HepG2 (cell line): ENCODE results near the gene C19orf44. TPM values are rescaled to one million over a fixed set of nuclear protein-coding genes. Genes with fewer than 3 reads are reported as not detected.
A peak's percentile ranks its signal among the peaks of the same experiment; 100 is the strongest.

Experiments used
- ATF4 ChIP-seq, 2 experiments: fragments of 450-650 bp in 1 of 2; sonication (generic) in 1 of 2; formaldehyde crosslinking; IDR thresholded peaks; 2 replicates each; pipeline versions ENCODE4 v1.5.0 to v1.8.0; 2020 to 2022; ENCODE audit warnings: mild to moderate bottlenecking in 1 of 2, missing genetic modification reagents in 1 of 2
- ATF7 ChIP-seq, 2 experiments: fragments of 450-650 bp in 1 of 2; sonication (generic) in 1 of 2; formaldehyde crosslinking in 1 of 2; IDR thresholded peaks; 2 replicates each; pipeline versions ENCODE4 v1.4.0 to v1.6.1; 2016 to 2020; ENCODE audit warnings: antibody characterized with exemption in 1 of 2, mild to moderate bottlenecking in 1 of 2, missing genetic modification reagents in 1 of 2
- FOXP1 ChIP-seq, 2 experiments: fragments of 450-650 bp in 1 of 2; IDR thresholded peaks; 2 replicates each; pipeline ENCODE4 v1.6.1; 2017 to 2018; ENCODE audit warnings: antibody characterized with exemption in 1 of 2
- GLI4 ChIP-seq: sonication (generic); formaldehyde crosslinking; IDR thresholded peaks from 2 replicates; pipeline ENCODE4 v1.5.1; 2020; ENCODE audit warnings: missing genetic modification reagents, mild to moderate bottlenecking, moderate library complexity, borderline replicate concordance
- HOXA3 ChIP-seq: sonication (generic); formaldehyde crosslinking; IDR thresholded peaks from 2 replicates; pipeline ENCODE4 v1.5.0; 2020; ENCODE audit warnings: missing genetic modification reagents
- NFE2 ChIP-seq: sonication (generic); formaldehyde crosslinking; IDR thresholded peaks from 2 replicates; pipeline ENCODE4 v1.4.0; 2020; ENCODE audit warnings: missing genetic modification reagents
- ONECUT2 ChIP-seq: sonication (generic); formaldehyde crosslinking; IDR thresholded peaks from 2 replicates; pipeline ENCODE4 v1.4.0; 2020; ENCODE audit warnings: missing genetic modification reagents
- POLR2AphosphoS2 ChIP-seq: IDR thresholded peaks from 2 replicates; pipeline ENCODE4 v1.6.1; 2011; ENCODE audit warnings: low read depth, low read length, improper control_type of control experiment
- RARG ChIP-seq: sonication (generic); formaldehyde crosslinking; IDR thresholded peaks from 2 replicates; pipeline ENCODE4 v1.4.0; 2020; ENCODE audit warnings: low read depth, mild to moderate bottlenecking, missing genetic modification reagents
- RBFOX2 ChIP-seq: fragments of 200-400 bp; formaldehyde crosslinking; IDR thresholded peaks from 2 replicates; pipeline ENCODE4 v1.6.1; 2017; ENCODE audit warnings: low read depth, mild to moderate bottlenecking, low read length
- RXRA ChIP-seq: sonication (generic); formaldehyde crosslinking; IDR thresholded peaks from 2 replicates; pipeline ENCODE4 v1.5.1; 2020; ENCODE audit warnings: missing genetic modification reagents
- SATB2 ChIP-seq: sonication (generic); formaldehyde crosslinking; IDR thresholded peaks from 2 replicates; pipeline ENCODE4 v1.5.0; 2020; ENCODE audit warnings: missing genetic modification reagents
- SRSF4 ChIP-seq: fragments of 200-400 bp; formaldehyde crosslinking; IDR thresholded peaks from one replicate; pipeline ENCODE4 v1.6.1; 2018; ENCODE audit warnings: mild to moderate bottlenecking, low read depth, low read length, moderate library complexity; ENCODE audit not compliant: poor library complexity, severe bottlenecking
- TEAD3 ChIP-seq: optimal IDR thresholded peaks from 2 replicates; pipeline ENCODE3; 2016; ENCODE audit warnings: borderline replicate concordance
- TFAP4 ChIP-seq: sonication (generic); IDR thresholded peaks from 2 replicates; pipeline ENCODE4 v1.6.1; 2016; ENCODE audit warnings: low read depth, borderline replicate concordance
- ZBTB10 ChIP-seq: sonication (generic); formaldehyde crosslinking; IDR thresholded peaks from 2 replicates; pipeline ENCODE4 v1.4.0; 2020; ENCODE audit warnings: missing genetic modification reagents, borderline replicate concordance
- ZMAT3 ChIP-seq: sonication (generic); formaldehyde crosslinking; conservative IDR thresholded peaks from 2 replicates; pipeline ENCODE4 v1.7.0; 2021; ENCODE audit warnings: missing genetic modification reagents
- ZNF30 ChIP-seq: sonication (generic); formaldehyde crosslinking; IDR thresholded peaks from 2 replicates; pipeline ENCODE4 v1.5.0; 2020; ENCODE audit warnings: mild to moderate bottlenecking, missing genetic modification reagents
- ZNF530 ChIP-seq: sonication (generic); formaldehyde crosslinking; IDR thresholded peaks from 2 replicates; pipeline ENCODE4 v1.5.0; 2020; ENCODE audit warnings: low read depth, mild to moderate bottlenecking, missing genetic modification reagents
- ZNF678 ChIP-seq: sonication (generic); formaldehyde crosslinking; IDR thresholded peaks from 2 replicates; pipeline ENCODE4 v1.4.0; 2020; ENCODE audit warnings: mild to moderate bottlenecking, missing genetic modification reagents
- ZNF883 ChIP-seq: sonication (generic); formaldehyde crosslinking; IDR thresholded peaks from 2 replicates; pipeline ENCODE4 v1.5.1; 2020; ENCODE audit warnings: mild to moderate bottlenecking, missing genetic modification reagents; ENCODE audit errors: not compliant biosample characterization
- polyA plus RNA-seq, 8 experiments: library from polyadenylated mRNA; depleted of rRNA in 3 of 8; stranded (reverse) in 7 of 8; unstranded in 1 of 8; fragments of >200 nt; fragmentation: Illumina TruSeq in 4 of 8; extraction: Trizol in 4 of 8; gene quantifications; 2 replicates each; pipeline versions ENCODE4 v1.2.1 to v1.2.3, GENCODE V29; 2011 to 2016; ENCODE audit warnings: low read depth in 4 of 8, missing spikeins in 1 of 8, mixed read lengths in 1 of 8; ENCODE audit not compliant: insufficient read depth in 1 of 8
- total RNA-seq, 5 experiments: library from RNA; depleted of rRNA; stranded (reverse); fragments of >200 nt; fragmentation: Illumina TruSeq; extraction: Trizol; gene quantifications; 2 replicates each; pipeline ENCODE4 v1.2.3, GENCODE V29; 2016; ENCODE audit warnings: low read depth in 1 of 5
- TF ChIP-seq, protein P1 (sequence below): IDR thresholded peaks from 2 replicates; pipeline ENCODE4 v1.6.1; 2012; ENCODE audit warnings: low read depth, low read length, improper control_type of control experiment
- TF ChIP-seq, protein P2 (sequence below): sonication (generic); formaldehyde crosslinking; IDR thresholded peaks from 2 replicates; pipeline ENCODE4 v1.4.0; 2020; ENCODE audit warnings: missing genetic modification reagents

C19orf44 gene
- total and polyA plus RNA-seq, 2 of the 13 experiments (the other 11 are each of a cell fraction or from before 2014, with no cell fraction given): 3.2 to 4.3 TPM

DNA sequence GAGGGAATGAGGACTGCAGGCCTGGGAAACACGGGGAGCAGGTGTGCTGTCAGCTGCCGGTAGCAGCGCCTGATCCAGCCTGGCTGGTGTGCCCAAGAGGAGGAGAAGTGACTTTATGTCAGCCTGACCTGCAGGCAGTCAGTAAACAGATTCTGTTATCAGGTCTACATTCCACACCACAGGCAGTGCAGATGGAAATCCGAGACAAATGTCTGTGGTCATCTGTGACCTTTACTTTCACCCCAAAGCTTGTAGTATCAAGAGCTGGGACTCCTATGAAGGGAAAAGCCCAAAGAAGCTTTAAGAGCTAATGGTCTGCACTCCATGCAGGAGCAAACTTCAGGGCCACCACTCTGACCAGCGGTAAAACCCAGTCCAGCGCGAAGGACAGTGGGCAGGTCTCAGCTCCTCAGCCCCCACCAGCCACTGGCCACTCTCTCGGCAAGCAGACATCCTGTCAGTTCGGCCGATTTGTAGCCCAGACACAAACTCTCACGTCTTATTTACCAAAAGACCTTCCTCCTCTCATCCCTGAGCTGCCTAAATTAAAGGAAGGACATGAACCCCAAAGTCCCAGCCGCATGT, 32.1 kb upstream of the C19orf44 start (continued):
- TF ChIP-seq, protein P1, sequence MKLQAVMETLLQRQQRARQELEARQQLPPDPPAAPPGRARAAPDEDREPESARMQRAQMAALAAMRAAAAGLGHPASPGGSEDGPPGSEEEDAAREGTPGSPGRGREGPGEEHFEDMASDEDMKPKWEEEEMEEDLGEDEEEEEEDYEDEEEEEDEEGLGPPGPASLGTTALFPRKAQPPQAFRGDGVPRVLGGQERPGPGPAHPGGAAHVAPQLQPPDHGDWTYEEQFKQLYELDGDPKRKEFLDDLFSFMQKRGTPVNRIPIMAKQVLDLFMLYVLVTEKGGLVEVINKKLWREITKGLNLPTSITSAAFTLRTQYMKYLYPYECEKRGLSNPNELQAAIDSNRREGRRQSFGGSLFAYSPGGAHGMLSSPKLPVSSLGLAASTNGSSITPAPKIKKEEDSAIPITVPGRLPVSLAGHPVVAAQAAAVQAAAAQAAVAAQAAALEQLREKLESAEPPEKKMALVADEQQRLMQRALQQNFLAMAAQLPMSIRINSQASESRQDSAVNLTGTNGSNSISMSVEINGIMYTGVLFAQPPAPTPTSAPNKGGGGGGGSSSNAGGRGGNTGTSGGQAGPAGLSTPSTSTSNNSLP: no peak
- TF ChIP-seq ZMAT3 (CRISPR knock-in tag) (no peak), ZNF30 (CRISPR knock-in tag) (no peak), FOXP1 (IDR thresholded peaks at IDR 0.05) (no peak), FOXP1 (CRISPR knock-in tag; IDR thresholded peaks at IDR 0.05) (peak; percentile 59; the same call in 1 of the 2 replicates), SRSF4 (no peak), ATF4 (CRISPR knock-in tag; IDR thresholded peaks at IDR 0.05) (no peak), ATF7 (IDR thresholded peaks at IDR 0.05) (no peak), ATF7 (CRISPR knock-in tag; IDR thresholded peaks at IDR 0.05) (no peak), SATB2 (CRISPR knock-in tag) (no peak), ZNF883 (CRISPR knock-in tag) (no peak), ONECUT2 (CRISPR knock-in tag) (no peak), TEAD3 (CRISPR knock-in tag) (peak; percentile 96), GLI4 (CRISPR knock-in tag) (no peak), RBFOX2 (no peak), NFE2 (CRISPR knock-in tag) (no peak), ZNF678 (no peak), TFAP4 (peak; percentile 50; the same call in 1 of the 2 replicates), RXRA (CRISPR knock-in tag) (peak; percentile 62; the same call in 1 of the 2 replicates), ZBTB10 (CRISPR knock-in tag) (peak; percentile 85; the same call in 1 of the 2 replicates), ZNF530 (no peak), POLR2AphosphoS2 (no peak), HOXA3 (CRISPR knock-in tag) (peak; percentile 52; the same call in 1 of the 2 replicates), RARG (CRISPR knock-in tag) (no peak)
- TF ChIP-seq, protein P2, sequence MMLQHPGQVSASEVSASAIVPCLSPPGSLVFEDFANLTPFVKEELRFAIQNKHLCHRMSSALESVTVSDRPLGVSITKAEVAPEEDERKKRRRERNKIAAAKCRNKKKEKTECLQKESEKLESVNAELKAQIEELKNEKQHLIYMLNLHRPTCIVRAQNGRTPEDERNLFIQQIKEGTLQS (CRISPR knock-in tag): no peak
